Measurements from ENCODE around the gene RPS15.
A peak's percentile ranks its signal among the peaks of the same experiment; 100 is the strongest.
"Not testable (repeated sequence)": the region's sequence is repeated elsewhere in the genome, so short reads cannot be mapped to it uniquely, and the experiment has no call there.

Gene RPS15

DNA sequence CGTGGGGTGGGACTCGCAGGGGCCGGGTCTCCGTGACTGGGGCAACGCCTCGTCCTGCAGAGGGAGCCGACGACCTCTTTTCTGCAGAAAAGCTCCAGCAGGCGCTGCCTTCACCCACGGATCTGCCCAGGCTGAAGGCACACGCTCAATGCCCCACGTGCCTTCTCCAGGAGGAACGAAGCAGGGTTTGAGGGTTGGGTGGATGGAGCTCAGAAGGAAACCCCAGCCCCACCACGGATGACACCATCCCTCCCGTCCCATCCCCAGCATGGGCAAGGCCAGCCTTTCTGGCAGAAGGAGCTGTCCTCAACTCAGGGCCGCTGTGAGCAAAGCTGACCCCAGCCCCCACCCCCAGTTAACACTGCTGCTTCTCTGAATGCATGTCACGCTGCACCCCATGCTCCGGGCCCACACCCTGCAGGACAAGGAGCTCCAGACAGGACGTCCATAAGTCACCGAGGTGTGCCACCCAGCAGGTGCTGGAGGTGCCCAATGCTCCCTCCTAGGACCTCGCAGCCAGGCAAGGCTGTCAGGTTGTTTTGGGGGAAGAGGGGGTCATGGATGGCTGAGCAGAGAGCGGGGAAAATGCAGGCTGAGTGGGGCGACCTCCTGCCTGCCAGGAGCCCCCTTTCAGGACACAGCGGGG is 33.4 kb downstream of the RPS15 start:
- no peak for DNase-seq

DNA sequence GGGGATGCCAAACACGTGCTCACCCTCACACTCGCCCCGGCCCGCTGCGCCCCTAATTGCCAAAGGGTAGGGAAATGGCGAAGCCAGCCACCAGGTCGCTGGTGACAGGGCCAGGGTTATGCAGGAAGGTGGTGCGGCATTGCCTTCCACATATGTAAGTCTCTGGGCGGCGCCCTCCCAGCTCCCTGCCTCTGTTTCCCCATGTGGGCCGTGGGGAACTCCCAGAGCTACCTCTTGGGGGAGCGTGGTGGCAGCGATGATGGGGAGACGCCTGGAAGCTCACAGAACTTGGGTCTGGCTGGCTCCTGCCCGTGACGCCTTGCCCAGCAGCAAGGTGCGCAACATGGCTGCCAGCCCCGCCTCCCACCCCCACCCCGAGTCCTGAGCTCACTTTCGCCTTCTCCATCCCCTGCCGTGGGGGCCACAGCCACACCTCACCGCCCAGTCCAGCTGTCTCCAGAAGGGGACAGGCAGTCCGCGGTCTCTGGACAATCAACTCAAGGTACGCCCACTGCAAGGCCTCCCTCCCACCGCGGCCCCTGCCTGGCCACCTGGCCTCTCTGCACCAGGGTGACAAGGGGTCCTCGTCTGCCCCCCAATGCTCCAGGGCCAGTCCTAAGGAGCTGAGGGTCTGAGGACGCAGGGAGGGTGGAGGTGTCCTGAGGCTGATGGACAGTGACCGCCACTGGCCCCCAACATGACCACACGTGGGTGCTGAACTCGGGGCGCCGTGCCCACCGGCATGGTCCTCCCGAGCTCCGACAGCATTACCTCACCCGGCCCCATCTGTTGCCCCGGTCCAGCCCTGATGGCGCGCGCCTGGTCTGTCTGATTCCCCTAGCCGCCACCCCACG is 34.3 kb downstream of the RPS15 start:
- no peak for DNase-seq

DNA sequence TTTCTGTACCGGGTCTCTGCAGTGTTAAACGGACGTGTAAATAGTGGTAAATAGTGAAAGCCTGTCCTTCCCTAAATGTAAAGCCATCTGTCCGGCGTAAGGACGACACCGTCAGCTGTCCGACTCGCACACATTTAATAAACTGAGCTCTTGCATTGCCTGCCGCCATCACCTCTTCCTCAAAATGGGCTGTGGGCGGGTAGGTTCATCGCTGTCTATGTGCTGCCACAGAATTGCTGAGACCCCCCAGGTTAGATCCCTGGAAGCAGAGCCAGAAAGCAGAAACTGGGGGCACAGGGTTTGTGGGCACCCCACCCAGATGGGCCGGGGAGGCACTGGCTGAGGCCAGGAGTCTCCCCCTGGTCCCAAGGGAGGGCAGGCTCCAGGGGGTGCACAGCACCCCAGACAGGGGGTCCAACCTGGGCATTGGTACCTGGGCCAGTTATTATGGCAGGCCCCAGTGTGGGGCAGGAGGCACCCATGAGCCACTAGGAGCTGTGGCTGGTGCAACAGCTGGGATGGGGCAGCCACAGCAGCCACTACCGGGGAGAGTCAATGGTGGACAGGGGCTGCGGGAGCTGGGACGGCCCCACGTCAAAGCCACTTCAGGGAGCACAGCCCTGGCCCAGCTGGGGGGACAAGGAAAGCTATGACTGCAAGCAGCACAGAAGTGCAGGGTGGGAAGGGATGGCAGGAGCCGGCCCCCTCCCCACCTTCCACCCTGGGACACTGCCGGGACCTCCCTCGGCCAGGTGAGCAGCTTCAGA is 35.1 kb downstream of the RPS15 start:
- no peak for DNase-seq

DNA sequence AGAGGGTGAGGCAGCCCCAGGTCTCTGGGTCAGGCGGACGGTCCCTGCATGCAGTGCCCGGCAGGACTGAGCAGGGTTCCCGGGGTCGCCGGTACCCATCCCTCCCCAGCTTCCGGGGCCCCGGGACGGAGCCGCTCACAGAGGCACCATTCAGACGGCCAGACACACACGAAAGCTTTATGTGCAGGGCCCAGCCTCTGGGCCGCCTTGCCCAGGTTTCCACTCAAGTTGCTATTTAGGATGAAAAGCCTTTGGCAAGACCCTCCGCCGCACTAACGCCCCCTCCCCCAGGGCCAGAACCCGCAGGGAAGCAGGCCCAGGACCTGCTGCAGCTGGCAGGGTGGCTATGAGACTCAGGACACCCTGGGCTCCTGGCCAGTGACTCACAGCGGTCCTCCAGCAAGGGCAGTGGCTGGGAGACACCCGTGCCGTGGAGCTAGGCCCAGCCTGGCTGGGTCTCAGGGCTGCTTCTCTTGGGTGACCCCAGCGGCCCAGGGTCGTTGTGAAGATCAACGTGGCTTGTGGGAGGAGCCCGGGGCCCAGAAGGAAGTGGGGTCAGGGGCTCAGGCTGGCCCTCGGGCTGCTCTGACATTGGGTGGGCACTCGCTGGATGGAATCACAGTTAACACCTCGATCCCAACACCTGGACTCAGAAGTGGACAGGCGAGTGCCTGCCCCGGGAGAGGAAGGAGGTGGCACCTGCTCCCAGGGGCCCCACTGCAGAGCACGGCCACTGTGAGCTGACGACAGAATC is 36.0 kb downstream of the RPS15 start:
- DNase-seq: no peak

DNA sequence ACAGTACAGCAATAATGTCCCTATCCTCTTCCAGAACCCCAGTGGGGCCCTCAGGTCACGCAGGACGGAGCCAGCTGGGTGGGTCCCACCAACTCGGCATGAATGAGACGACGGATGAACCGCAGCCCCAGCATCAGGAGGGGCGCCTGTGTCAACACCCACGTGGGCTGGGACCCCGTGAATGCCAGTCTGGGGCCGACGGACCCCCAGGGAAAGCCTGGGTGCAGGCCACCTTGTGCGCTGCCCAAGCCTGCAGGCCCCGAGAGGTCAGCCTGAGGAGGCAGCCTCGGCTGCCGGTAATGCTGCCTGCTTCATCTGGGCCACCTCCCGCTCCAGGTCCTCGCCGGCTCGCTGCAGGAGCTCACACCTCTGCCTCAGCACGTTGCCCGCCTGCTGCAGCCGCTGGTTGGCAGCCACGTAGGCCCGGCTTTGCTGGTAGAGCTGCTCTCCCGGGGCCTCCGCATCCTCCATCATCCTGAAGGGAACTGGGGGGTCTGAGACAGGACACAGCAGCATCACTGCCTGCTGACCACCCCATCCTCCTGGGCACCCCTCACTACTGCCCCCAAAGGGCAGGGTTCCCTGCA is 36.7 kb downstream of the RPS15 start:
- DNase-seq: no peak

DNA sequence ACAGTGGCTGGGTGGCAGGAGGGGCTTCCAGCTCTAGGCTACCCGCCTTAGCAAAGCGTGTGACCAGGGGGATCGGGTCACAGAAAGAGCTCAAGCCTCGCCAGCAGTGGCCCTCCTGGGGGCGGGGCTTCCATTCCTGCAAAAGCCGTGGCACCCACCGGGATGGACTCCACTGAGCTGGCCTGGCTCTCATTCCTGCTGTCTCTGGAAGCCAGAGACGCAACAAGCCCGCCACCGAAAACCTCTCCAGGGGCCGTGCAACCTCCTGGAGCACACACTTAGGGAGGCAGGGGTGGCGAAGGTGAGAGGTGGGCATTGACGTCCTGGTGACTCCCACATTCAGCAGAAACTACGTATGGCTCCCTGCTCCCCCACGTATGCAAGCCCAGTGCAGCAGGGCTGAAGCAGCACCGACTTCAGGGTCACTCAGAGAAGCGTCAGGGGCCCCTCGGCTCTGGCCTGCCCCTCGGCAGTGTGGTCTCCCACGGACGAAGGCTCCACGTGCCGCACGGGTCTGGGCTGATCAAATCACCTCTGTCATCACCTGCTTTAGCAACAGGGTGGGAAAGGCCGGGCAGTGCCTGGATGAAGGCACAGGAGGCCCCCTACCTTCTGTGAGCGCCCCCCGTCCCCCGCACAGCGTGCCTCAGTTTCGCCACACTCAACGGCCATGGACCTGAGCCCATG is 37.7 kb downstream of the RPS15 start:
- DNase-seq: no peak

DNA sequence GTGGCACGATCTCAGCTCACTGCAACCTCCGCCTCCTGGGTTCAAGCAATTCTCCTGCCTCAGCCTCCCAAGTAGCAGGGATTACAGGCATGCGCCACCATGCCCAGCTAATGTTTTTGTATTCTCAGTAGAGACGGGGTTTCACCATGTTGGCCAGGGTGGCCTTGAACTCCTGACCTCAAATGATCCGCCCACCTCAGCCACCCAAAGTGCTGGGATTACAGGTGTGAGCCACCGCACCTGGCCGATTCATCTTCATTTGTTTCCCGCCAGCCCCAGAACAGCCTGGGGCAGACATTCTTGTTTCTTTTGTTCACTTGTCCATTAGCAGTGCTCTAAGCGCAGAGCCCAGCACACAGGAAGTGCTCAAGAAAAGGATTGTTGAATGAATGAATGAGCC is 38.9 kb downstream of the RPS15 start:
- DNase-seq: not testable (repeated sequence)

DNA sequence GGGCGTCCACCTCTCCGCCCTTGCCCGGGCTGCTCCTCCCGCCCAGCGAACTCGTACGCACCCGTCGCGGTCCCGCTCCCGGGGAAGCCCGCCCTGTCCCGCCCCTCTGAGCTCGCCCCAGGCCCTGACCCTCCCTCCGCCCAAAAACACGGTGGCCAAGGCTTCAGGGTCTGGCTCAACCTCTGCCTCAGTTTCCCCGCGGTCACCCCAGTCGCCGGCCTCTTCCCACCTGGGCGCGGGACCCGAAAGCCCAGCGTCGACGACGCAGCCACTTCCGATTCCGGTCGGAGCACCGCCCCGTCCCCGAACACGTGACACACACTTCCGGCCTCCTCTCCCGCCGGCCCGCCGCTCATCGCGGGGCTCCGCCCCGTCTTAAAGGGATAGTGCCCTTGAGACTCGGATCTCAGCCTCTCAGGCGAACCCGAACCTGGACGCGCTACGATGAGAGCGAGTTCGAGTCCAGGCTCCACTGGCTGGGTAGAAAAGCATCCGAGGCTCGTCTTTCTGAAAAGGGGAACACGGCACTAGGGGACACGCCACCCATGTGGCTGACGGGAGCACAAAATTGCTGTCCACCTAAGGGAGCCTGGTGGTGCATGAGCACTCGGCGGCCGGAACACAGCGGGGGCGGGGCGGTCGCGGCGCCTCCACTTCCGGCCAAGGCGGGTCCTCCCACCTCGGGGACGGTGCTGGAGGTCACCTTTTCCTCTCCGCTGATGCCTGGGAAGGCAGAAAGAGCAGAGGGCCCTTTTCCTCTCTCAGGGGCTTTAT is 40.9 kb downstream of the RPS15 start, which contains the start of gene C19orf25:
TSS of gene C19orf25 (minus strand) at position 282 of the 774 bp plus-strand sequence. CDS start 312 bp downstream, outside the sequence.
- peak; percentile 88 to 91 for DNase-seq

DNA sequence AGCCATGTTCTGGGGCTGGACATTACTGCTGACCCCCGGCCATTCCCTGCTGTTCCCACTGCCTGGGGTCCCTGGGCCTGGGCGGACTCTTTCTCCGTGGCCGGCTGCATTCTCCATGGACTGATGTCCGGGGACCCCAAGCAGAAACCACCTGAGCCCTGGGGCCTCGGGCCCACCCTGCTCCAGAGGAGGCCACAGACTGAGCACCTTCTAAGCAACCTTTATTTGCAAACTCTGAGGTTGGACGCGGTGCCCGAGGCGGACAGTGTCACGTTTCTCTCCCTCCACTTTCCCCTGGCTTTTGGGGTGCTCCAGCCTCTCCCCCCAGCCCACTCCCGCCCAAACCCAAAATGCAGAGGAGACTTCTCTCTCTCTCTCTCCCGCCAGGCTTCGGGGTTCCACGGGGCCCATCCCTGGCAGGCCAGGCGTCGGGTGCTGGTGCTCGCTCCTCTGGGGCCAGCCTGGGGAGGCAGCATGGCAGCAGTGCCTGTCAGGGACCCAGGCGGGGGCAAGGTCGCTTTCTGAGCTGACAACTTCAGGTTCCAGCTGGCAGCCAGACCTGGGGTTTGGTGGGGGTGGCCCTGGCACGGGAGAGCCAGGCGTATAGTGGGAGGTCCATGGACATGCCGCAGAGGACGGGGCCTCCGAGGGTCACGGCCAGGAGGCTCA is 43.2 kb downstream of the RPS15 start:
- DNase-seq: no peak

DNA sequence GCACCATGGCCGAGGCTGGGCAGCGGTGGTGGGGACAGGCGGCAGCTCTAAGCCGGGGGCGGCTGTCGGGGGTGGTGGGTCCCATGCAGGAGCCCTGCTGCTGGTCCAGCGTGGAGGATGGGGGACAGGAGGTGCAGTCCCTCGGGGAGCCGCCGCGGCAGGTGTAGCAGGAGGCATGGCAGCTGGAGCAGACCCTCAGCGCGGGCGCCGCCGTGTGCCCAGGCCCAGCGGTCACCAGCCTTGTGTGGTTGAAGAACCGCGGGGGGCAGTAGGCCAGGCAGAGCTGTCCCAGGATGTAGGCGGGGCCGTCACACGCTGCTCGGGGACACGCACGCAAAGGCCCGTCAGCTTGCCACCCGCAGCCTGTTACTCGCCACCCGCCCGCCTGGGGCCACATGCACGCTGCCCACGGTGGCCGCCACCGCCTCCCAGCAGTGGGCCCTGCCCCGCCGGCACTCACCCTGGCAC is 43.7 kb downstream of the RPS15 start:
- DNase-seq: no peak

DNA sequence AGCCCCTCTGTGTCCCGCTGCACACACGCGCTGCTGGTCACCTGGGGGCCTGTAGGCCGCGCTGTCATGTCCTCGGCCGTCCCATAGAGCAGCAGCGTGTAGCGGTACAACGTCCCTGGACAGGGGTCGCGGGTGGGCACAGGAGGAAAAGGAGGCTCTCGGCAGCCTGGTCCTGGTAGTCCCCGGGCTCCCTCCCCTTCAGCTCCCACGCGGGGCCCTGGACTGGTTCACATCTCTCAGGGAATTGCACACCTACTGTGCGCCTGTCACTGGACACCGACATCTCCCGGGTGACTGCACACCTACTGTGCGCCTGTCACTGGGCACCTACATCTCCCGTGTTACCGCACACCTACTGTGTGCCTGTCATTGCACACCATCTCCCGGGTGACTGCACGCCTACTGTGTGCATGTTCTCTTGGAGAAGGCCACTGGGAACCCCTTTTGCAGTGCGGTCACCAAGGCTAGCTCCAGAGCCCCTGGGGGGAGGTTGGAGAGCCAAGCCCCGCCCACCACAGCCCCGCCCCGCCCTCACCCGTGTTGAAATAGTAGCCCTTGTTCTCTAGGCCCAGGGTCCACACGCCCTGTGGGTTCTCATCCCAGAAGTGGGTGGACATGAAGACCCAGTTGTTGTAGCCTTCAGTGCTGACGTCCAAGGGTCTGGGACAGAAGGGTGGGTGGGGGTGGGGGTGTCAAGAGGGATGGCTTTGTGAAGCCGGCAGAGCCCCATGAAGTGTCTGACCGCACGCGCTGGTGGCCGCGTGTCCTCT is 44.4 kb downstream of the RPS15 start:
- no peak for DNase-seq

DNA sequence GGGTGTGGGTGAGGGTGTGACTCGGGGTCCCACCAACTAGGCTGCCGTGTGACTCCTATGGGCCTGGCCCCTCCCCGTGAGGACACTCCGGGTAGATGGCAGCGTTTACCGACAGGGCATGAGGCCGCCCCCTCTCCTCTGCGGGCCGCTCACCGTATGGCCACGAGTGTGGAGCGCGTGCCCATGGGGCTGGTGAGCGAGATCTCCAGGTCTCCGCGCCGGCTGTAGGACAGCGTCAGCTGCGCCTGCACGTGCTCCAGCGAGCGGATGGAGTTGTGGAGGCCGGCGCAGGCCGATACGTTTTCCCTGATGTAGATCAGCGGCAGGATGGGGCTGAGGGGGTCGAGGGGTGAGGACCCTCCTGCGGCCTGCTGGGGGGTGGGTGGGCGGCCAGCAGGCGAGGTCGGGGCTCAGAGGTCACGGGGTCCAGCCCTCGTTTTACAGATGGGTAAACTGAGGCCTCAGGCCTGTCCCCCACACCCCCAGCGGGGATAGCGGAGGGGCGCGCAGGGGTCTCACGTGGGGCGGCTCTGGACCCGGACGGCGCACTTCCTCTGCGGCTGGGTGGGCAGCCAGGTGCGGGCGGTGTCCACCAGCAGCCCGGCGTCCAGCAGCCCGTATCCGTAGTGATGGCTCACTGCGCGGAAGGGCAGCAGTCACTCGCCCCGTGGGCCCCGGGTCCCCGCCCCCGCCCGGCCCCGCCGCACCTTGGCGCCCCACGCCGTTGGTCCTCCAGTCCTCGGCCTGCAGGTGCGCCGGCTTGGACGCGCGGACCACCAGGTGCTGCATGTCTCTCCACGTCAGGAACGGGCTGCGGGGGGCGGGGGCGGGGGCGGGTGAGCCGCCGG is 45.2 kb downstream of the RPS15 start:
- DNase-seq: no peak

DNA sequence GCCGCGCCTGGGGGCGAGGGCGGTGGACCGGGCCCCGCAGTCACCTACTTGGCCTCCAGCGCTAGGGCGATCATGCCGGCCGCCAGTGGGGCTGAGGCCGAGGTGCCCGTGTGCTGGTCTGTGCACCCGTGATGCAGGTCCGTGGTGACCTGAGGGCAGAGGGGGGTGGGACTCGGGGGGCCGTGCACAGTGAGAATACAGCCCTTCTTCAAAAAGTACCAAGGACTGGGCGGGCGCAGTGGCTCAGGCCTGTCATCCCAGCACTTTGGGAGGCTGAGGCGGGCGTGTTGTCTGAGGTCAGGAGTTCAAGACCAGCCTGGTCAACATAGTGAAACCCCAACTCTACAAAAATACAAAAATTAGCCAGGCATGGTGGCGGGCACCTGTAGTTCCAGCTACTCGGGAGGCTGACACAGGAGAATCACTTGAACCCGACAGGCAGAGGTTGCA is 45.8 kb downstream of the RPS15 start:
- no peak for DNase-seq

DNA sequence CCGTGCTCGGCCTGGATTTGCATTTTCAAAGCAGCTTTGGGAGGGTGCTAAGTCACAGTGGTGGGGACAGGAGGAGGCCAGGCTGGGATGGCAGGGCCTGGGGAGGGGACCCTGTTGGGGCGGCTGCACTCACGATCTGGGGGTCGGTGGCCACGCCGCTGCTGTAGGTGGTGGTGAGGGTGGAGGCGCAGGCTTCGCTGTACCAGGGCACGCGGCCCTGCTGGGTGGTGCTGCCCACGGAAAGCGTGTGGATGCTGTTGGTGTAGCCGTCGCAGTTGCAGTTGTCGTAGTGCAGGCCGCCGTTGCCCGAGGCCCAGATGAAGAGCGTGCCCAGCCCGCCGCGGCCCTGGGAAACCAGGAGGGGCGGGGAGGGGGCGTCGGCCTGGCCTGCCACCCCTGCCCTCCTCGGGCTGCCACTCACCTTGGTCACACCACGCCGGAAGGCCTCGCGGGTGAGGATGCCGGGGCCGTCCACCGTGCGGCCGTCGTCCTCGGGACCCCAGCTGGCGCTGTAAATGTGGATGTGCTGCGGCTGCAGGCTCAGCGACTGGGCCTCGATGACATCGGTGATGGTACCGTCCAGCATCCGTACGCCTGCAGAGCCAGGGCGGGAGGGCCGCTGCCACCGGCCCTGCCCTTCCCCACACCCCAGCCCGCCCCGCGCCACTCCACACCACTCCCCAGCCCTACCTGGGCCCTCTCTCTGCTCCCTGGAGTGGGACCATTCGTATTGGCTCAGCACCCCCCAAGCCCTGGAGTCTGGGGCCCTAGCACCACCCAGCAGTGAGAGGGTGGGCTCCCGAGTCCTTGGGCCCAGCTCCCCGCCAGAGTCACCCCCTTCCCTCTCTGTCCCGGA is 48.8 kb downstream of the RPS15 start:
- DNase-seq: no peak

DNA sequence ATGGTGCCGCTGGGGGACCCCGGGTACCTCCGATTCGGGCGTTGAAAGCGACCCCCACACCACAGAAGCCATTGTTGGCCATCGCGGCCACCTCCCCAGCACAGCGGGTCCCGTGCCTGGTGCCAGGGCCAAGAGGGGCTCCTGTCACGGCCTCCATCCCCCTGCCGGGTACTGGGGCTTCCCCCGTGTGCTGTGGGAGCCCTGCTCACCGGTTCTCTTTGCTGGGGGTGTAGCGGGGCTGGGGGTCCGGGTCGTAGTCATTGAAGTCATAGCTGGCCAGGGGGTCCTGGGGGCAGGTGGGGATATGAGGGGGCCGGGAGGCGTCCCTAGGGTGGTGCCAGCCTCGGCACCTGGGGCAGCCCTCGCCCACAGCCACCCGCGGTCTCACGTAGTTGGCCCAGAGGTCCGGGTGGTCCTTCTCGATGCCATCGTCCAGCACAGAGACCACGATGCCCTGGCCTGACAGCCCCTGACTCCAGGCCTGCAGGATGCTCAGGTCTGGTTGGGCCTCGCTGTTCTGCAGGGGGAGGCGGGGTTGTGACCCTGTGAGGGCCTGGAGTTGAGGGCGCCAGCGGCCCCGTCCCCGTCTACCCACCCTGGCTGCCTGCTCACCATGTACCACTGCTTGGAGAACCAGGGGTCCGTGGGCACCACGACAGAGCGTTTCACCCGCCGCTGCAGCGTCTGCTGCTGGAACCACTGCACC is 49.5 kb downstream of the RPS15 start:
- no peak for DNase-seq

DNA sequence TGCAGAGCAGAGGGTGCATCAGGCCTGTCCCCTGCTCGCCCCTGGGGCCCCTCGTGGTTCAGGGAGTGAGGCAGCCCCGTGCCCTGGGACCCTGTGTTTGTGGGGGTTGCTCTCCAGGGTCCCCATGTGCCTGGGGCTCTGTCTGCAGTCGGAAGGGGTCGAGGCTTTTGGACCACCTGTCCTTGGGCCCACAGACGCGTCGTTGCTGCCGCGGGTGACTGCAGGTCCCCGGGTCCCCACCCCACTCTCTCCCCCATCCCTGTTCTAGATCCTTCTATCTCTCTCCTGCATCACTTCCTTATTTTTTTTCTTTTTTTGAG is 50.0 kb downstream of the RPS15 start:
- no peak for DNase-seq

All from SHP77 (cell line).